Cortex of kidney (tissue), 1 donor: ENCODE measurements around the gene DAB1.

Source experiments
- DNase-seq: peaks from one replicate; lab custom pipeline; 2025; lab: John Stamatoyannopoulos, UW

Gene DAB1

DNA sequence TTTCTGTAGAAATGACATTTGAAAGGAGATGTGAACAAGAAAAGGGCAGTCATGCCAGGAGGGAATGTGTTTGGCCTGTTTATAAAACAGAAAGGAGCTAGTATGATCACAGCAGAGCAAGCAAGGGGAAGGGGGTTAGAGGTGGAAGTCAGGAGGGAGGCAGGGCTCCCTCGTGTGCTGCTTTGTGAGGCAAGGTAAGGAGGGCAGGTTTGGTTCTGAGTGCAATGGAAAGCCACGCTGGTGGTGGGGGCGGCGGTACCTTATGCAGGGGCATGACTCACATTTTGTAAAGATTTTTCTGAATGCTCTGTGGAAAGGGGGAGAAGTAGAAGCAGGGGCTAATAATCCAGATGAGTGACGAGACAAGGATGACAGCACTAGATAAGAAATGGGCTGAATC lies 260.5 kb downstream of the DAB1 start:
- no peak for DNase-seq

DNA sequence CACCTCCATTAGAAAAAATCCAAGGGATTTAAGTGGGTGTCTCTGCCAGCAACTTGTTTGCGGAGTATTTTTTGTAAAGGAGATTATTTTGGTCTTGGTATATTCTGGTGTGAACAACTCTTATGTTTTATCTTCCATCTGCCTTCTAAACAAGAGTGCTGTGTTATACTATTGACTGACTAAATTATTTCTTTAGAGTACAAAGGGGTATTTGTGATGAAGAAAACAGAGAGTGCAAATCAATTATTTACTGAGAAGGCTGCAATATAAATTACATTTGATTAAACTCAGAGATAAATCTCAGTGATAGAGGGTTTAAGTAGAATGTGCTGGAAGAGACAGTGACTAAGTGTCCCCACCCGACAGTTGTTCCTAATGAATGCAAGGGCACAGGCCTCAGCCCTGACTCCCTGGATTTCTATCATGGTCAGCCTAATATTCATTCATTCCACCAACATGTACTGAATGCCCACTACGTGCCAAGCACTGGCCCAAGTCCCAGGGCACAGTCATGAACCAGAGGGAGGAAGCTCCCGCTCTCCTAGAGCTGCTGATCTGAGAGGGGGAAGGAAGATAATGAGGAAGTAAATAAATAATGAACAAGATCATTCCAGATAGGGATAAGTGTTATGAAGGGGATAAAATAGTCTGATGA lies 261.1 kb downstream of the DAB1 start:
- DNase-seq, result no peak

DNA sequence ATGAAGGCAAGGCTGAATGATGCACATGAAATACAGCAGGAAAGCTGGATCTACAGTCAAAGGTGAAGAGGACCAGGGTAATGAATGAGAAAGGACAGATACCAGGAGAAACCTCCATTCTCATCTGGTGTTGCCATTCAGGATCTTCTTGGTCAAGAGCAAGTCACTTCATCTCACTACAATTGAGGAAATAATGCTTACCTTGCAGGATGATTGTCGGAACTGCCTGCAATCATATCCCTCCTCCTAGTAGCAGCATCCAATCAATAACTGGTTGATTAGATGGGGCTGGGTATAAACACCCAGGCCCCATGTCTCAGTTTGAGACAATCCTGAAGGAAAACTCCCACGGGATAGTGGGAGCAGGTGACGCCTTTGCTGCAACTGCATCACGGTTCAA lies 263.3 kb downstream of the DAB1 start:
- DNase-seq, result no peak

DNA sequence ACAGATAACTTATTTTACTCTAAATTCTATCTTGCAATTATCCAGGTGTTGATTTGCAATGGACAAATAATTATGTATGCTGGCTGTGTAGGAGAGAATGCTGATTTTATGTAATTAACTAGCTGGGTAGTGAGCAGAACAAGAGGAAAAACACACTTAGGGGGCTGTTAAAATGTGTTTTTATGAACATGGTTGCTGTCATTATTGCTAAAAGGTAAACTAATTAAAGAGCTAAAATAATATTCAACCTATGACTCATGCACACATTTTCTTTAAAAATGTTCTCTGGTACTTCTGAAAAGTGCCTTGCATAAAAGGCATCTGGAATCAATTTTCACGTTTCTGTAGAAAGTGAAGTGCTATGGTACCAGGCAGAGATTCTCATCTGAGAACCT lies 265.3 kb downstream of the DAB1 start:
- no peak for DNase-seq

DNA sequence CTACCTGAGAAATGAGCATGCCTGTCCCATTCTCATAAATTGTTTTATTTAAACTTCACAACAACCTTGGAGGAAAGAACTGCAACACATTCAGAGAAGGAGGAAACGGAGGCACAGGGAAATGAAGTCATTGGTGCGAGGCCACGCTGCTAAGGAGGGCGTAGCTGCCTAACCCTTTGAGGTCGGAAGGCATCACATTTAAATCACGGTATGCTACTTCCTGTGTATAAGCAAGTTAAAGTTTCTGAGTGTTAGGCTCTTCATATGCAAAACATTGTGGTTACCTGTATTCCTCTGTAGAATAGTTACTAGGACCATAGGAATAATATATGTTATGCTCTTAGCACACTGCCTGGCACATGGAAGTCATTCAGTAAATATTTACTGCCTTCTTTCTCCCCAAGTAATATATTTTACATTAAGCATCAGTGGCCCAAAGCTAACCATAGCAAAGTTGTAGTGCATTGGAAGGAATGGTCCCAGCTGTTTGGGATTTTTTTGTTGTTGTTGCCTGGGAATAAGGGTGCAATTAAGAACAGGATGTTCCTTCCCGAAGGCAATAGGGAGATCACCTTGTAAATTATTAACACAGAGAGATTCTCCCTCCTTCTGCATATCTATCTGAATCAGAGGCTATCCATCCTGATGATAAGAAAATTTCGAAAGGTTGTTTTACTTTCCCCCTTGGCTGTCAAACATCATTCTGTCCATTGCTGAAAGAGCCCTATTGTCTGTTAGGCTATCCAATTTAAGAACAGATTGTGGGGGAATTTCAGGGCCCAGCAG lies 265.8 kb downstream of the DAB1 start:
- DNase-seq, result no peak

DNA sequence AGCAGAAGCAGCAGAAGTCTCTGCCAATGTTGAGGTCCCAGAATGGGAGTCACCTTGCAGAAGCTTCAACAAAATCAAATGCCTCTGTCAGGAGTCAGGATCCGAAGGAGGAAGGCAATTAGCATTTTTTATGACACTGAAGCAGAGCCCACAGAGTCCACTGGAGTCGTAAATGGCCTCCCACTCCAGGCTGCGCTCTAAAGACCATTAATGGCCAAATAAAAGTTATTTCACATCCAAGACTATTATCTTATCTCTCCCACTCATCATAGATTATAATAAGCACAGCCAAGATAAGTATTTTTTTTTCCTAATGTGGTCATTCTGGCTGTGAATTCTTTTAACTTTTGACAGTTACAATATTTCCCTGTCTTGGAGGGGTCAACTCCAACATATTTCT lies 267.0 kb downstream of the DAB1 start:
- no peak for DNase-seq

DNA sequence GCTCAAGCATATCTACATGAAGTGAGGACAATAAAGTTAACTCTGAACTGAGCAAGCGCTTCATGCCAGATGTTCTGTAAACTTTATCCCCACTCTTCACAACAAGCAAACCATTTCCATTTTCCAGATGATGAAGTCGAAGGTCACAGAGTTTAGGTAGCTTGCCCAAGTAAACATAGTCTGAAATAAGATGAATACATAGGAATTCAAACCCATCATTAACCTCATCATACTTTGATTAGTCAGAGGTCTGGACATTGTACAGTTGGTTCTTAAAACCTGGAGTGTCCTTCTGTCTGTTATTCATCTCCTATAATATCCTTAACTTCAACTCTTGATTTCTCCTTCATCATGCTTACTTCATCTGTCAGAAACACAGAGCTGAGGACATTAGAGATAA lies 277.8 kb downstream of the DAB1 start:
- no peak for DNase-seq

DNA sequence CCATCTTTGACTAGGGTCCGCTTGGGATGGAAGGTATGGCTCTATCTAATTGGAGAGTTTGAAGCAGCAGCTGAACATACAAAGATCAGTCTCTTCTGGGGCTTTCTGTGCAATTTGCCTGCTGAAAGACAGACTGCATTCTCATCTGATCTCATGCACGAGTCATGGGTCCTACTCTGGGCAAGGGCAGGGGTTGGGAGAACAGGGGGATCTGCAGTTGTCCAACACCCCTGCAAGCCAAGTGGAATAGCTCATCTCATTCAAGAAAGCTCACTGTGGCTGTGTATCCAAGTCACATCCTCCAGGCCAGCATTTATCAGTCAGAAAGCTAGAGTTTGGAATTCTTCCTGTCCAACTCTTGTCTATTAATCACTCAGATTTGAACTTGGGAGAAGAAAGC lies 280.9 kb downstream of the DAB1 start:
- DNase-seq, result no peak

DNA sequence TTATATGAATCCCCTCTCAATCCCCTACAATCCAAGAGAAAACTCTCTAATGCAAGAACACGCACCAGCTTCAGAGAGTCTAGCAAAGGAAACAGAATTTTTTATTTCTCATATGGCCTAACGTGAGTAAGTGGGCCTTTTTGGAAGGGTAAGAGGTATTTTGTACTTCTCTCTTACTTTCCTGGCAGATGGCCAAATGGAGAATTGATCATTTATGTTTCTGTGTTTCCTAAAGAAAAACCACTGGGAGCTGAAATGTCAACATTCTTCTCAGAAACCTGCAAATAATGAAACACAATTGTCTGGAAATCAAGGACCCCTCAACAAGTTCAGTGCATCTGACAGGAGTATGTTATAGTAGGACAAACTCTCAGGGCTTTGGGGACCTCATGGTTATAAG lies 281.7 kb downstream of the DAB1 start:
- no peak for DNase-seq

DNA sequence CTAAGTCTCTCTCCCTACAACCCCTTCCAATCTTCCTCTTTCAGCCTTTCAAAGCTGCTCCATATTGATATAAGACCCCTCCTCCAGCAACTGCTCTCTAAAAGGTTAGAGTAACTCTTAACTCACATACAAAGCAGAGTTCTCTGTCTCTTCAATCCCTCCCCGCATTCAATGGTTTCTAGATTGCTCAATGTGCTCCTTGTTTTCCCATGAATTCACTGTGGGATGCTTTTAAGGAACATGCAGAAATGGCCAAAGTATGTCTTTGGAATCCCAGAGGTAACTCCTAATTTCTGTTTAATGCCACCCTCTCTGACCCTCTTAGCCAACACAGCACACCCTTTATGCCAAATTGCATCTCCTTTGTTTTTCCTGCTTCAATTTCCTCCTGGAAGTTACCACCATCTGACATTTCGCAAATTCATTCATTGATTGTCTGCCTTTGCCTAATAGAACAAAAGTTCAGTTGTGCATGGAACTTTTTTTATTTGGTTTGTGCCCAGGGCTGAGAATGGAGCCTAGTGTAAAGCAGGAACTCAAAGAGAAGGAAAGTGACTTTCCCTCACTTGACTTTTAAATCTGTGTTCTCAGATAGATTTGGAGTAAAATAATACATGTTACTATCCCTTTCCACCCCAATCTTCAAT lies 285.3 kb downstream of the DAB1 start:
- no peak for DNase-seq

DNA sequence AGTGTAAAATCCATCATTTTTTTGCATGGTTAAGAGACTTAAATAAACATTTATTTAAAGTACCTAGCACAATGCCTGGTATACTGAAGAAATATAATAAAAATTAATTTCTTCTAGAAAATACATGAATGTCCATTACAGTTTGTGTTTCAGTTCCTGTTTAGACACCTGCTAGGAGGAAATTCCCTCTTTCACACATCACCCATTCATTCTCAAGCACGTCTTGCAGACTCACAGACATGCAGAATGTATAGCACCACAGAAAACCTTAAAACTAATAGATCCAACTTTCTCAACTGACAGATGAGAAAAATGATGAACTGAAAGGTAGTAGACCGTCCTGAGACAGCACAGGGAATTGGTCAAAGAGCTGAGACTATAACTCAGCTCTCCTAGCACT lies 285.9 kb downstream of the DAB1 start:
- DNase-seq, result no peak

DNA sequence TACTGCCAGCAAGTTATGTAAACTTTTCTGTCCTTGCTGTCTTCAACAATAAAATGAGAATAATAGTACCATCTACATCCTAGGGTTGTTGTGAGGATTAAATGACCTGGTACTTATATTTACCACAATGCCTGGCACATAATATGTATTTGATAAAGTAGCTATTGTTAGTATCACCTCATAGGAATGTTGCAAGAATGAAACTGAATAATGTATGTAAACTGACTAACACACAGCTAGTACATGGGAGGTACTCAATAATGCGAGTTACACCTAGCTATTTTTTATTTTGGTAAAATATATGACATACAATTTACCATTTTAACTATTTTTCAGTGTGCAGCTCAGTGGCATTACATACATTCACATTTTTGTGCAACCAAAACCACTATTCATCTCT lies 289.1 kb downstream of the DAB1 start:
- DNase-seq, result no peak

DNA sequence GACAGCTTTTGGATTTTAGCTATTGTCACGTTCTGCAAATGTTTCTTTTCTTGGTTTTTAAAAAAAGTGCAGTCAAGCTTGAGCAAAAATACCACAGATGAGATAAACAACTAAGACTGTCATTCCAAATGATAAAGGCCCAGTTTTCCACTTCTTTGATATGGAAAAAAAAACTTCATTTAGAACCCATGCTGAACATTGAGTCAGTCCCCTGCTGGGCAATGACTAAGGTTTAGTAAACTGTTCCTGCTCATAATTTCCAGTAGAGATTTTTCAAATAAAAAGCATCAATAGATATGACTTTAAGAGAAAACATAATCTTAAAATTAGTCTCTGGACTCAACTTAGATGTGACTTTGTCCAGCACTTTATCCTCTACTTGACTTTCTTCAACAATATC lies 290.2 kb downstream of the DAB1 start:
- no peak for DNase-seq

DNA sequence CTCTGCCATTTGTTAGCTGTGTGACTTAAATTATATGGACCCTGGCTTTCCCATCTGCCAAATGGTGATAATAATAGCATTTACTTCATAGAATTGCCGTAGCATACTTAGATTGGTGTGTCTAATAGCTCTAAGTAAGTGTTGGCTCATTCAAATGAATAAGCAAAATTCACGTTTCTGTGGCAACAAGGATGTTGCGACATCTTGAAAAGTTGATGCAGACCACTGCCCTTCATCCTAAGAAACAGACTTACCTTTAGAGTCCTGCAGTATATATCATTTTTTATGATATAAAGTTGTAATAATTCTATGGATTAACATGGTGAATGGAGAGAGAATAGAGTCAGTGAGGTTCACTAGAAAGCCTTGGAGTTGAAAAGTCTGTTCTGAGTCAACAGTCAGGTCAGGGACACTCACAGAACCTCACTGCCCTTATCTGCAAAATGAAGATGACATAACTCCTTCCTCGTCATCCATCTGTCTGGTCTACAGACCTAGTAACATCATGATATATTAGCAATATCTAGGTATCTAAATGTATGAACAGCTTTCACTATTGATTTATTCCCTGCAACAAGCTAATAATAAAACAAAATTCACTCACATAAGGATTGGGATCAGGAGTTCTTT lies 290.8 kb downstream of the DAB1 start:
- DNase-seq, result no peak

DNA sequence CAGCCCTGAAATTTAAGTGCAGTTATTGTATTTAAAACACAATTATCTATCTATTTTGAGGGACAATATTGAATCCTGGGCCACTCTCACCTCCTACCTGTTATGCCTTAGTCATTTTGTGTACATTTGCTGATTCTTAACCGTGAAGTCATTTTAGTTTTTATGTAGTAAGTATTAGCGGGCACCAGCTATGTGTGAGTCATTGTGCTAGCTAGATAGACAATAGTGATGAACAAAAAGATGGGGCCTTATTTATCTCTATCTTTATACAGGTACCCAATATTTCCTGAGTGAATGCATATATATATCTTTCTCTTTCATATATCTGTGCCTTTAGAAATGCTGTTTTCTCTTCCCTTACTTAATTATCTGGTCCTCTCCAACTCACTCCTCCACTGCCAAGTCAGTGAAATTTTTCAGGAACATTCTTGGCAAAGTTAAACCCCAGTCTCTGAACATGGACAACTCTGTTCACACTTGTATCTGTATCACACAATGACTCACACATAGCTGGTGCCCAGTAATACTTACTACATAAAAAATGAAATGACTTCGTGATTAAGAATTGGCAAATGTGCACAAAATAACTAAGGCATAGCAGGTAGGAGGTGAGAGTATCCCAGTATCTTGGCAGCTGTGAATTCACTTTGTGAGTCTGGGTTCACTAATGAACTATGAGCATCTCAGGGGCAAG lies 292.0 kb downstream of the DAB1 start:
- DNase-seq, result no peak

DNA sequence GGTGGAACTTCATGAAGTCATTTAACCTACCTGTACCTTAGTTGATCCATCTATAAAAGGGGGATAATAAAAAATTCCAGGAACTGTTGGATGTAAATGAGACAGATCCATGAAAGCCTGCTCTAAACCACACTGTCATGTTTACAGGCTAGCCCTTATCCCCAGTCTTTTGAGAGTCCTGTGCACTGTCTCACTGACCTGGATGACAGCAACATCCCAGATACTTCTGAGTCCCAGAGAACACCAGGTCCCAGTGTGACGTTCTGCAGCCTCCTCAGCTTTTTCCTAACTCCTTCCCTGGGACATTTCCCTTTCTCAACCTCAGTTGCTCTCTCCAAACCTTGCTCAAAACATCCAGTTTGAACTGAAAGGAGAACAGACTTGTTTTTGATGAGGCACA lies 292.6 kb downstream of the DAB1 start:
- DNase-seq, result no peak

DNA sequence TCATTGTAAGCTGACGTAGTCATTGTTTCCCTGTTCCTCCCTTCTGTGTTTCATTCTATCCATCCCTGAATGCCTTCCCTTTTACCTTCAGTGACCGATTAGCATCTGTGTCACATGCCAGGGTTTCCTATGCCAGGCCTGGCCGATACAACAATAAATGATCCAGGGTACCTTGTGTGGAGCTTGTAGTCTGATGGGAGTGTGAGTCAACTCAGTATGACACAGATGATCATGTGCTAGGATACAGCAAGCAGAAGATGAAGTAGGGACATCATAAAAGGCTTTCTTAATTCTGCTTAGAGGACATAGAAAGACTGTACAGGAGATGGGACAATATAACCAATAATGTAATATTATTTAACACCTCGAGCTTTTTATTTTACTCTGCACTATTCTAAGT lies 294.0 kb downstream of the DAB1 start:
- DNase-seq, result no peak

DNA sequence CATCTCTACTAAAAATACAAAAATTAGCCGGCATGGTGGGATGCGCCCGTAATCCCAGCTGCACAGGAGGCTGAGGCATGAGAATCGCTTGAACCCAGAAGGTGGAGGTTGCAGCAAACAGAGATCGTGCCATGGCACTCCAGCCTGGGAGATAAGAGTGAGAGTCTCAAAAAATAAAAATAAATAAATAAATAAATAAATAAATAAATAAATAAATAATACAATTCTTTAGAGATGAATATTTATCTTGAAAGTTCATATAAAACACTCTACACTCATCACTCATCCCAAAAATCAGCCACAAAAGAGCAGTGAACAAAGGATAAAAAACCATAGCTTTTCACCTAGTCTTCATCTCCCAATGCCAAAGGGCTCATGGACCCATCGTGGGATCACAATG lies 295.9 kb downstream of the DAB1 start:
- DNase-seq, result no peak

DNA sequence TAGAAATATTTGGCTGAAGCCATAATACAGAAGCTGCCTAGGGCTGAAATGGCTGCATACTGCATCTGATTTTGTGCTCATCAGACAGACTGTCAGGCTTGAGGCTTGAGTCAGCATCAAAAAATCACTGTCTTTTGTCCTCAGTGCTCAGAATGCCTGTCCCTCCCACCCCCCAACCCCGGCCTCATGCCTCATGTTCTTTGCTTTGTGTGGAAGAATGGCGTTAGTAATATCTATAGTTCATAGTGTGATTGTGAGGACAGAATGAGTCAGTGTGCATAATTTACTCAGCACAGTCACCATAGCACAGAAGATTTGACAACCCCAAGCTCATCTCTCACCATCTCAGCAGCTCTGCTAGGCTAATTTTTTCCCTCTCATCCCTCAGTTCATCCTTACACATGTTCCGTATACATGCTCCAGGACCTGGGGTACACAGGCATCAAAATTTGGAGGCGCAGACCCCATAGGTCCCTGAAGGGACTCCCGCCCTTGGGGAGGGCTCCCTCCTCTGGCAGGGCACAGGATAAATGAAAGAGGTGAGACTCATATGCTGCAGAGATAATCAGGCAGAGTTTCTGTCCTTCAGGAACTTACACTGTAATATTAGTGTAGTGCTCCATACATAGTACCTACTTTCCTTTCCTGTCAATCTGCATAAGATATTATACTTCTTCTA lies 299.0 kb downstream of the DAB1 start:
- DNase-seq, result no peak

DNA sequence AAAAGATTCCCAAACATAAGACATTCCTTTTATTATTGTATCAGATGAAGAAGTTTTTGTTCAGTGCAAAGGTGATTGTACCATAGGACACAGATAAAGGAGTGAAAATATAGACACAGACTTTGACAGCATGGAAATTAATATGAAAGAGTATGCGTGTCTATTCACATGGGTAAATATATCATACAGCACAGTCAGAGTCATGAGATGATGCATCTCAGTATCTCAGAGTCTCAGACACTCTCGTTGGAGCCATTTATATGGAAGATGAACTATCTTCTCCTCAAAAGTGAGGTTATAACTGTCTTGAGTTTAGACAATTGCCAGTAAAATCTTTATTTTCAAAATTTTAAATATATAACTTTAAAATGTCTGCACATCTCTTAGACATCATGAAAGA lies 299.7 kb downstream of the DAB1 start:
- DNase-seq, result no peak

DNA sequence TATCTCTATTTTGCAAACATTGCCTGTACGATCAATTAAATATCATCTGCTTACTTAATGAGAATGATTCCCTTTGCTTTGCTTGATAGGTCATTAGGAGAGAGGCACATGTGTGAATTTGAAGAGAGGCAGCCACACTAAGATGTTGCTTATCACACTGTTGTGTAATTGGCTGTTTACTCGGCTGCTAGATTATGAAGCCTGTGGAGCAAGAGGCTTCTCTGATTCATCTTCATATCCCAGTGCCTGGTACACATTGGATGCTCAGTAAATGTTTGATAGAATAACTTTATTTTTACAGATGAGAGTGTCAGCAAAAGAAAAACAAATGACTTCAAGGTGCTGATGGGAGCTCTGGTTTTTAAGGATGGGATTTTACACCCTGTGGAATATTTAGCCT lies 301.8 kb downstream of the DAB1 start:
- no peak for DNase-seq
